Measurements from ENCODE around the gene IFNL3.

GRCh38 chr19:39293394-39293793 lies 48.6 kb upstream of the IFNL3 start:
- TF ChIP-seq POLR2A (IDR thresholded peaks at IDR 0.05) (no peak), CTCF (IDR thresholded peaks at IDR 0.05) (no peak)
